ENCODE data around the gene ABLIM1.

Gene ABLIM1

GRCh38 chr10:114678820-114679219 lies 20.7 kb upstream of the ABLIM1 start:
- DNase-seq, result peak; percentile 22 to 24

GRCh38 chr10:114678336-114678735 lies 20.3 kb upstream of the ABLIM1 start:
- DNase-seq, result no peak

GRCh38 chr10:114674346-114674745 lies 16.3 kb upstream of the ABLIM1 start:
- peak; percentile 15 to 62 for DNase-seq

GRCh38 chr10:114669648-114670047 lies 11.6 kb upstream of the ABLIM1 start:
- DNase-seq, result no peak

GRCh38 chr10:114668375-114669080 lies 10.5 kb upstream of the ABLIM1 start:
- DNase-seq, result no peak

GRCh38 chr10:114665873-114666272 lies 7.8 kb upstream of the ABLIM1 start:
- DNase-seq, result no peak

GRCh38 chr10:114665406-114665805 lies 7.3 kb upstream of the ABLIM1 start:
- DNase-seq, result no peak

- no peak for DNase-seq
Observed at GRCh38 chr10:114664127-114664526, 6.1 kb upstream of the ABLIM1 start.

- DNase-seq, result no peak
Observed at GRCh38 chr10:114663626-114664025, 5.6 kb upstream of the ABLIM1 start.

GRCh38 chr10:114662646-114663217 lies 4.7 kb upstream of the ABLIM1 start:
- DNase-seq, result no peak

GRCh38 chr10:114661212-114661880 lies 3.3 kb upstream of the ABLIM1 start:
- no peak for DNase-seq

GRCh38 chr10:114655671-114656070 lies 2.4 kb downstream of the ABLIM1 start:
- no peak for DNase-seq

- DNase-seq, result no peak
Observed at GRCh38 chr10:114654822-114655575, 3.1 kb downstream of the ABLIM1 start.

GRCh38 chr10:114653926-114654325 lies 4.1 kb downstream of the ABLIM1 start:
- no peak for DNase-seq

- no peak for DNase-seq
Observed at GRCh38 chr10:114652402-114653368, 5.4 kb downstream of the ABLIM1 start.

GRCh38 chr10:114650831-114651230 lies 7.2 kb downstream of the ABLIM1 start:
- no peak for DNase-seq

GRCh38 chr10:114650266-114650665 lies 7.8 kb downstream of the ABLIM1 start:
- DNase-seq, result no peak

- no peak for DNase-seq
Observed at GRCh38 chr10:114649217-114649903, 8.7 kb downstream of the ABLIM1 start.

GRCh38 chr10:114648368-114648767 lies 9.7 kb downstream of the ABLIM1 start:
- no peak for DNase-seq

- DNase-seq, result no peak
Observed at GRCh38 chr10:114647545-114648138, 10.4 kb downstream of the ABLIM1 start.

- no peak for DNase-seq
Observed at GRCh38 chr10:114646426-114646825, 11.6 kb downstream of the ABLIM1 start.

Data from inflammatory macrophage treated with lipopolysaccharide for 1 hour (primary cell).